Esophagus muscularis mucosa (tissue), 4 donors: ENCODE measurements around the gene LARGE1. TPM values are rescaled to one million over a fixed set of nuclear protein-coding genes. Genes with fewer than 3 reads are reported as not detected.

Experiments
- DNase-seq: peaks from one replicate; pipeline ENCODE4 v3.0.0-alpha.2; 2017; ENCODE audit errors: extremely low spot score
- H3K27ac ChIP-seq, 4 donors: fragments of 200-600 bp; sonication (generic); replicated peaks in 1 of 4; 1 replicate in 3 of 4; 2 replicates in 1 of 4; pipeline ENCODE4 v1.5.1; 2016 to 2019; ENCODE audit warnings: mild to moderate bottlenecking in 1 of 4
- H3K27me3 ChIP-seq, 4 donors: fragments of 200-600 bp; sonication (generic); one replicate each; pipeline versions ENCODE4 v1.5.1 to v1.6.0; 2016 to 2019
- H3K36me3 ChIP-seq, 4 donors: fragments of 200-600 bp; sonication (generic); one replicate each; pipeline ENCODE4 v1.5.1; 2016 to 2019
- H3K4me1 ChIP-seq, 4 donors: fragments of 200-600 bp; sonication (generic); one replicate each; pipeline ENCODE4 v1.5.1; 2016 to 2019
- H3K4me3 ChIP-seq, 4 donors: fragments of 200-600 bp; sonication (generic); 1 replicate in 2 of 4; 2 replicates in 2 of 4; pipeline ENCODE4 v1.5.1; 2016 to 2019; ENCODE audit warnings: mild to moderate bottlenecking in 4 of 4, moderate library complexity in 1 of 4
- H3K9me3 ChIP-seq, 4 donors: fragments of 200-600 bp; sonication (generic); 1 replicate in 3 of 4; 2 replicates in 1 of 4; pipeline ENCODE4 v1.5.1; 2016 to 2019
- CTCF ChIP-seq, 3 experiments: fragments of 200-600 bp in 2 of 3; fragments of 450-650 bp in 1 of 3; sonication (generic) in 2 of 3; IDR thresholded peaks; one replicate each; pipeline ENCODE4 v1.5.1; 2017 to 2019; ENCODE audit warnings: antibody characterized with exemption in 3 of 3, mild to moderate bottlenecking in 2 of 3, moderate library complexity in 1 of 3
- EP300 ChIP-seq: sonication (generic); formaldehyde crosslinking; IDR thresholded peaks from one replicate; pipeline ENCODE4 v1.6.1; 2017; ENCODE audit warnings: antibody characterized with exemption
- POLR2A ChIP-seq: fragments of 450-650 bp; IDR thresholded peaks from one replicate; pipeline ENCODE4 v1.6.1; 2017; ENCODE audit warnings: antibody characterized with exemption, moderate library complexity, mild to moderate bottlenecking, low read depth
- POLR2AphosphoS5 ChIP-seq, 2 donors: sonication (generic); formaldehyde crosslinking; IDR thresholded peaks; one replicate each; pipeline ENCODE4 v1.6.1; 2017; ENCODE audit warnings: antibody characterized with exemption in 2 of 2
- WGBS: methylation state at CpG from one replicate; pipeline ENCODE4 v1.1.5; 2018; 5-methylcytosine and 5-hydroxymethylcytosine counted together
- intact Hi-C: fragments of 100-400 bp; cut with DNase I; formaldehyde crosslinking; loops from one replicate; pipeline ENCODE4 v1.15.1; 2023
- total RNA-seq, 4 donors: library from RNA; depleted of rRNA; stranded (reverse); fragments of >200 nt; gene quantifications; one replicate each; pipeline versions ENCODE4 v1.1.0 to v1.2.1, GENCODE V29; 2016

LARGE1 gene
- total RNA-seq, 4 donors from 2014 or later: 29.9 to 48.4 (median 32.4) TPM

- no peaks in the 10 kb centered on the region for H3K36me3 ChIP-seq
- no peak for DNase-seq
- no peak overlapping the region for H3K4me3 ChIP-seq
- intact Hi-C loops: no loop called here
- 96% methylated on average over 3 of the region's 3 CpGs for WGBS
- no peaks in the 10 kb centered on the region for H3K9me3 ChIP-seq
- no peaks in the 10 kb centered on the region for H3K27me3 ChIP-seq
- no peak overlapping the region for H3K27ac ChIP-seq
- H3K4me1 ChIP-seq: peaks cover 17 to 28% (median 20%) of the 10 kb centered on the region in 4 donors
- TF ChIP-seq EP300 (no peak), POLR2AphosphoS5 (IDR thresholded peaks at IDR 0.05) (no peak), POLR2A (no peak), CTCF (IDR thresholded peaks at IDR 0.05) (no peak)
These were observed 141.0 kb downstream of the LARGE1 start for GRCh38 chr22:33779243-33779642.

- Histone ChIP-seq H3K36me3 (no peaks in the 10 kb centered on the region), H3K4me1 (peaks cover 12 to 21% (median 14%) of the 10 kb centered on the region in 4 donors), H3K4me3 (no peak overlapping the region), H3K27me3 (no peaks in the 10 kb centered on the region), H3K27ac (no peak overlapping the region), H3K9me3 (no peaks in the 10 kb centered on the region)
- 82% methylated on average over 7 of the region's 7 CpGs for WGBS
- DNase-seq: no peak
- intact Hi-C loops: no loop called here
- TF ChIP-seq EP300: no peak
- no peak for TF ChIP-seq CTCF (IDR thresholded peaks at IDR 0.05)
- no peak for TF ChIP-seq POLR2A
- TF ChIP-seq POLR2AphosphoS5 (IDR thresholded peaks at IDR 0.05): no peak
These were observed 143.8 kb downstream of the LARGE1 start for GRCh38 chr22:33776491-33776890.

GRCh38 chr22:33774781-33775180, 145.5 kb downstream of the LARGE1 start:
- Histone ChIP-seq H3K27ac (no peak overlapping the region), H3K4me1 (peaks cover 0 to 6% (median 3%) of the 10 kb centered on the region in 4 donors), H3K27me3 (no peaks in the 10 kb centered on the region), H3K36me3 (no peaks in the 10 kb centered on the region), H3K4me3 (no peak overlapping the region), H3K9me3 (no peaks in the 10 kb centered on the region)
- WGBS: 90% methylated on average over 6 of the region's 6 CpGs
- no peak for DNase-seq
- TF ChIP-seq POLR2AphosphoS5 (IDR thresholded peaks at IDR 0.05) (no peak), CTCF (IDR thresholded peaks at IDR 0.05) (no peak), EP300 (no peak), POLR2A (no peak)
- intact Hi-C loops: no loop called here

- H3K27me3 ChIP-seq: no peaks in the 10 kb centered on the region
- H3K36me3 ChIP-seq: no peaks in the 10 kb centered on the region
- 90% methylated on average over 6 of the region's 6 CpGs for WGBS
- H3K4me3 ChIP-seq: no peak overlapping the region
- TF ChIP-seq POLR2A (no peak), POLR2AphosphoS5 (IDR thresholded peaks at IDR 0.05) (no peak), CTCF (IDR thresholded peaks at IDR 0.05) (no peak), EP300 (no peak)
- intact Hi-C loops: no loop called here
- no peaks in the 10 kb centered on the region for H3K9me3 ChIP-seq
- H3K27ac ChIP-seq: no peak overlapping the region
- peaks cover 0 to 6% (median 3%) of the 10 kb centered on the region in 4 donors for H3K4me1 ChIP-seq
- no peak for DNase-seq
These were observed 147.5 kb downstream of the LARGE1 start for GRCh38 chr22:33772745-33773144.

- H3K9me3 ChIP-seq: no peaks in the 10 kb centered on the region
- H3K27ac ChIP-seq: no peak overlapping the region
- no peaks in the 10 kb centered on the region for H3K36me3 ChIP-seq
- TF ChIP-seq POLR2A: no peak
- TF ChIP-seq POLR2AphosphoS5 (IDR thresholded peaks at IDR 0.05): no peak
- no peak for TF ChIP-seq CTCF (IDR thresholded peaks at IDR 0.05)
- TF ChIP-seq EP300: no peak
- DNase-seq: no peak
- 98% methylated on average over 4 of the region's 4 CpGs for WGBS
- no peaks in the 10 kb centered on the region for H3K27me3 ChIP-seq
- intact Hi-C loops: no loop called here
- H3K4me1 ChIP-seq: no peaks in the 10 kb centered on the region
- H3K4me3 ChIP-seq: no peak overlapping the region
These were observed 149.1 kb downstream of the LARGE1 start for GRCh38 chr22:33771136-33771535.
